K562 (cell line): Measurements from ENCODE around the gene AGTR1. TPM values are rescaled to one million over a fixed set of nuclear protein-coding genes. Genes with fewer than 3 reads are reported as not detected.

Experiments used
- ATAC-seq: fragments of 200-7000 bp; cut with Tn5 transposase; 3 replicates; pipeline ENCODE4 v1.9.1; 2020; ENCODE audit warnings: moderate library complexity
- BruUV-seq: library from RNA; stranded (reverse); fragments of 400-500 nt; replicated peaks from 2 replicates; lab custom pipeline; 2021; lab: Mats Ljungman, UMichigan
- CTCF ChIA-PET: fragments of 300-600 bp; formaldehyde crosslinking; extraction: SDS; loops from one replicate; lab custom pipeline; 2021; ENCODE audit warnings: low intra/inter-chr PET ratio; lab: Yijun Ruan, JAX
- POLR2A ChIA-PET: fragments of 300-600, 350-650 bp; sonication (Branson Sonifier 250); formaldehyde crosslinking; extraction: SDS; loops from one replicate; lab custom pipeline; 2021; ENCODE audit warnings: antibody characterized with exemption, inconsistent platforms; lab: Yijun Ruan, JAX
- DNase-seq, 4 experiments: peaks; one replicate each; pipeline versions ENCODE4 v3.0.0 to v3.0.0-alpha.2; 2011 to 2018; ENCODE audit warnings: low spot score in 3 of 4, mixed read lengths in 3 of 4; ENCODE audit errors: extremely low read depth in 1 of 4
- FAIRE-seq: peaks from 2 replicates; lab custom pipeline; 2011; peaks lifted over from hg19 to GRCh38; lab: Jason Lieb, UNC
- H2AFZ ChIP-seq: 2 replicates; pipeline ENCODE4 v1.6.0; 2011; ENCODE audit warnings: low read depth, low read length, control low read depth, inconsistent platforms
- H3K27ac ChIP-seq: fragments of 200-600 bp; 3 replicates; pipeline ENCODE4 v1.8.0; 2011; ENCODE audit warnings: low read depth, mild to moderate bottlenecking, control low read depth, inconsistent platforms, low read length, moderate library complexity, mixed read lengths; ENCODE audit errors: extremely low read depth
- H3K27me3 ChIP-seq, 2 experiments: fragments of 300-600 bp in 1 of 2; 2 replicates in 1 of 2; 3 replicates in 1 of 2; pipeline versions ENCODE4 v1.6.0 to v1.8.0; 2011; ENCODE audit warnings: inconsistent platforms in 2 of 2, low read length in 2 of 2, mild to moderate bottlenecking in 1 of 2, mixed read lengths in 1 of 2, moderate library complexity in 1 of 2; ENCODE audit not compliant: control insufficient read depth in 2 of 2, insufficient read depth in 2 of 2
- H3K36me3 ChIP-seq: fragments of 300-600 bp; 3 replicates; pipeline ENCODE4 v1.8.0; 2011; ENCODE audit warnings: mild to moderate bottlenecking, low read length, inconsistent platforms; ENCODE audit not compliant: control insufficient read depth, insufficient read depth
- H3K4me1 ChIP-seq, 2 experiments: fragments of 200-600 bp in 1 of 2; replicated peaks in 1 of 2; 2 replicates in 1 of 2; 3 replicates in 1 of 2; pipeline versions ENCODE4 v1.5.1 to v1.8.0; 2011; ENCODE audit warnings: inconsistent platforms in 2 of 2, low read length in 2 of 2, mild to moderate bottlenecking in 1 of 2, mixed read lengths in 1 of 2, moderate library complexity in 1 of 2; ENCODE audit not compliant: control insufficient read depth in 2 of 2, insufficient read depth in 2 of 2
- H3K4me2 ChIP-seq: 2 replicates; pipeline ENCODE4 v1.6.1; 2011; ENCODE audit warnings: low read length, control low read depth, inconsistent platforms, mixed read lengths; ENCODE audit not compliant: insufficient read depth
- H3K4me3 ChIP-seq: fragments of 200-600 bp; sonication (generic), shearing (Covaris generic); 2 replicates; pipeline ENCODE4 v1.5.1; 2016; ENCODE audit warnings: control low read depth, inconsistent platforms
- H3K79me2 ChIP-seq: fragments of 200-600 bp; 3 replicates; pipeline ENCODE4 v1.8.0; 2011; ENCODE audit warnings: low read length, inconsistent platforms; ENCODE audit not compliant: control insufficient read depth, insufficient read depth
- H3K9ac ChIP-seq, 2 experiments: 2 replicates each; pipeline versions ENCODE4 v1.6.0 to v1.6.1; 2011; ENCODE audit warnings: low read depth in 2 of 2, low read length in 2 of 2, control low read depth in 1 of 2, inconsistent platforms in 1 of 2, mild to moderate bottlenecking in 1 of 2, mixed read lengths in 1 of 2; ENCODE audit not compliant: insufficient read depth in 1 of 2
- H3K9me1 ChIP-seq: one replicate; pipeline ENCODE4 v1.6.0; 2011; ENCODE audit warnings: inconsistent platforms, mild to moderate bottlenecking, low read length, moderate library complexity; ENCODE audit not compliant: control insufficient read depth, insufficient read depth
- H3K9me3 ChIP-seq: replicated peaks from 2 replicates; pipeline ENCODE4 v1.5.1; 2011; ENCODE audit warnings: low read depth, low read length, inconsistent platforms; ENCODE audit not compliant: control insufficient read depth, insufficient read depth
- H4K20me1 ChIP-seq: replicated peaks from 2 replicates; pipeline ENCODE4 v1.6.1; 2011; ENCODE audit warnings: low read length, inconsistent platforms, mixed read lengths; ENCODE audit not compliant: control insufficient read depth, insufficient read depth
- ARID3A ChIP-seq: IDR thresholded peaks from 2 replicates; pipeline ENCODE4 v1.6.1; 2012; ENCODE audit warnings: low read depth, low read length, improper control_type of control experiment, borderline replicate concordance
- CEBPG ChIP-seq, 3 experiments: fragments of 200-800 bp in 1 of 3; sonication (Bioruptor generic) in 1 of 3; sonication (generic) in 1 of 3; formaldehyde crosslinking in 1 of 3; IDR thresholded peaks in 2 of 3; conservative IDR thresholded peaks in 1 of 3; 2 replicates each; pipeline versions ENCODE4 v1.6.1 to v1.8.0; 2016 to 2022; ENCODE audit warnings: missing compliant biosample characterization in 2 of 3, missing genetic modification characterization in 2 of 3, mild to moderate bottlenecking in 1 of 3, missing genetic modification reagents in 1 of 3
- ESRRB ChIP-seq: fragments of 250-450 bp; sonication (Bioruptor Pico); IDR thresholded peaks from 2 replicates; pipeline ENCODE4 v1.5.0; 2020; ENCODE audit warnings: mild to moderate bottlenecking, moderate library complexity, borderline replicate concordance
- FOXM1 ChIP-seq, 2 experiments: fragments of 450-650 bp in 1 of 2; sonication (generic) in 1 of 2; formaldehyde crosslinking in 1 of 2; IDR thresholded peaks; 2 replicates each; pipeline versions ENCODE4 v1.6.1 to v1.9.0; 2017 to 2022; ENCODE audit warnings: low read depth in 2 of 2, mild to moderate bottlenecking in 2 of 2, missing genetic modification reagents in 1 of 2, moderate library complexity in 1 of 2
- GTF2B ChIP-seq: IDR thresholded peaks from 2 replicates; pipeline ENCODE4 v1.6.1; 2011; ENCODE audit not compliant: insufficient read length; ENCODE audit errors: extremely low read depth
- MEF2A ChIP-seq: IDR thresholded peaks from 2 replicates; pipeline ENCODE4 v1.6.1; 2011; ENCODE audit warnings: low read depth, mild to moderate bottlenecking, low read length, moderate library complexity; ENCODE audit not compliant: control insufficient read depth
- NFXL1 ChIP-seq: fragments of 450-650 bp; formaldehyde crosslinking; IDR thresholded peaks from 2 replicates; pipeline ENCODE4 v1.4.0; 2021; ENCODE audit warnings: mild to moderate bottlenecking
- OTX1 ChIP-seq: fragments of 450-650 bp; formaldehyde crosslinking; IDR thresholded peaks from 2 replicates; pipeline ENCODE4 v1.4.0; 2022; ENCODE audit warnings: mild to moderate bottlenecking
- POLR2B ChIP-seq: fragments of 450-650 bp; IDR thresholded peaks from 2 replicates; pipeline ENCODE4 v1.6.1; 2018; ENCODE audit warnings: low read depth; ENCODE audit not compliant: partially characterized antibody
- SAFB ChIP-seq: fragments of 200-400 bp; formaldehyde crosslinking; IDR thresholded peaks from 2 replicates; pipeline ENCODE4 v1.6.1; 2017; ENCODE audit warnings: low read depth, low read length, borderline replicate concordance
- SRSF7 ChIP-seq: fragments of 200-400 bp; formaldehyde crosslinking; optimal IDR thresholded peaks from 2 replicates; pipeline ENCODE3; 2017; ENCODE audit warnings: mild to moderate bottlenecking, low read depth, low read length
- TEAD2 ChIP-seq: fragments of 450-650 bp; IDR thresholded peaks from 2 replicates; pipeline ENCODE4 v1.6.1; 2016; ENCODE audit warnings: missing genetic modification characterization, control low read depth, missing compliant biosample characterization
- TFE3 ChIP-seq: fragments of 450-650 bp; formaldehyde crosslinking; IDR thresholded peaks from 2 replicates; pipeline ENCODE4 v1.4.0; 2020; ENCODE audit warnings: mild to moderate bottlenecking, mixed read lengths
- ZNF316 ChIP-seq: fragments of 450-650 bp; IDR thresholded peaks from 2 replicates; pipeline ENCODE4 v1.6.1; 2016
- WGBS: fragments of 100-300 bp; shearing (Covaris generic); methylation state at CpG from one replicate; pipeline ENCODE4 v1.1.6; 2016; ENCODE audit warnings: low coverage, mixed read lengths; ENCODE audit not compliant: insufficient coverage; ENCODE audit errors: missing lambda C conversion rate; 5-methylcytosine and 5-hydroxymethylcytosine counted together
- in situ Hi-C: fragments of 300-500 bp; cut with MboI; formaldehyde crosslinking; loops from 4 replicates; pipeline ENCODE4 v1.15.0; 2018; ENCODE audit warnings: inconsistent platforms, mixed read lengths
- intact Hi-C: fragments of 100-400 bp; cut with micrococcal nuclease; formaldehyde crosslinking; loops from 2 replicates; pipeline ENCODE4 v1.14.2; 2022
- polyA plus RNA-seq, 8 experiments: library from polyadenylated mRNA; depleted of rRNA in 4 of 8; stranded (reverse) in 5 of 8; unstranded in 3 of 8; fragments of >200 nt; fragmentation: Nextera tagmentation in 2 of 8; fragmentation: Illumina TruSeq in 1 of 8; extraction: Ambion mirVana in 2 of 8; extraction: Trizol in 1 of 8; gene quantifications; 2 replicates each; pipeline versions ENCODE4 v1.2.1 to v1.2.3, GENCODE V29; 2011 to 2014; ENCODE audit warnings: inconsistent platforms in 1 of 8, missing spikeins in 1 of 8
- total RNA-seq, 7 experiments: library from RNA; depleted of rRNA in 6 of 7; stranded (reverse); fragments of >200 nt in 6 of 7; fragmentation: Illumina TruSeq in 2 of 7; extraction: Trizol in 2 of 7; gene quantifications; 2 replicates each; pipeline versions ENCODE4 v1.2.1 to v1.2.3, GENCODE V29; 2011 to 2021; ENCODE audit warnings: low replicate concordance in 1 of 7

AGTR1 gene
- total and polyA plus RNA-seq, 9 of the 15 experiments (the other 6 are each of a cell fraction or from before 2014, with no cell fraction given) = not detected

GRCh38 chr3:148730676-148731075, 33.0 kb downstream of the AGTR1 start:
- Histone ChIP-seq H3K4me1 (no peaks in the 10 kb centered on the region), H3K4me3 (no peak overlapping the region), H3K79me2 (no peaks in the 10 kb centered on the region)
- intact Hi-C loops = no loop called here
- CTCF ChIA-PET = no interaction called here
- DNase-seq = no peak
- TF ChIP-seq ESRRB (CRISPR knock-in tag) (no peak), FOXM1 (IDR thresholded peaks at IDR 0.05; ENCODE audit: low read depth) (no peak), FOXM1 (CRISPR knock-in tag; IDR thresholded peaks at IDR 0.05; ENCODE audit: low read depth) (no peak), SRSF7 (no peak), MEF2A (no peak), POLR2B (no peak), TFE3 (CRISPR knock-in tag) (no peak), ZNF316 (no peak), GTF2B (no peak), OTX1 (CRISPR knock-in tag) (no peak), SAFB (no peak), TEAD2 (no peak), NFXL1 (CRISPR knock-in tag) (no peak), CEBPG (CRISPR knock-in tag; IDR thresholded peaks at IDR 0.05) (no peak), CEBPG (tag; conservative IDR thresholded peaks at IDR 0.05 in 1 of 2, IDR thresholded peaks at IDR 0.05 in 1 of 2) (no peak), ARID3A (no peak)
- TF ChIP-seq, all 486 proteins: peak for 0
- H3K9ac ChIP-seq = no peak overlapping the region
- 2% methylated on average over 3 of the region's 3 CpGs for WGBS
- in situ Hi-C loops = no loop called here
- H3K4me2 ChIP-seq = no peak overlapping the region
- no peak overlapping the region for H2AFZ ChIP-seq
- H3K9me3 ChIP-seq = no peaks in the 10 kb centered on the region
- ATAC-seq (no peak), FAIRE-seq (no peak)
- H3K36me3 ChIP-seq = no peaks in the 10 kb centered on the region
- H4K20me1 ChIP-seq = no peaks in the 10 kb centered on the region
- no peak overlapping the region for H3K27ac ChIP-seq
- H3K9me1 ChIP-seq = no peaks in the 10 kb centered on the region
- no peaks in the 10 kb centered on the region for H3K27me3 ChIP-seq
- POLR2A ChIA-PET = no interaction called here
- no TSS peak for BruUV-seq
